Astrocyte (in vitro differentiated cells and primary cell): Measurements from ENCODE around the gene EHBP1. TPM values are rescaled to one million over a fixed set of nuclear protein-coding genes. Genes with fewer than 3 reads are reported as not detected.

Source experiments
- DNase-seq: peaks from one replicate; pipeline ENCODE4 v3.0.0-alpha.2; 2010; ENCODE audit warnings: low read depth
- FAIRE-seq: peaks from 2 replicates; lab custom pipeline; 2011; peaks lifted over from hg19 to GRCh38; lab: Jason Lieb, UNC
- H2AFZ ChIP-seq: 2 replicates; pipeline ENCODE4 v1.6.0; 2012; ENCODE audit warnings: low read depth, low read length, inconsistent platforms
- H3K27ac ChIP-seq: 2 replicates; pipeline ENCODE4 v1.5.1; 2011; ENCODE audit warnings: low read depth, low read length, inconsistent platforms
- H3K27me3 ChIP-seq: 2 replicates; pipeline ENCODE4 v1.6.0; 2011; ENCODE audit warnings: low read length, inconsistent platforms; ENCODE audit not compliant: insufficient read depth
- H3K36me3 ChIP-seq: 2 replicates; pipeline ENCODE4 v1.5.1; 2011; ENCODE audit warnings: low read length, inconsistent platforms; ENCODE audit not compliant: insufficient read depth
- H3K4me1 ChIP-seq: 2 replicates; pipeline ENCODE4 v1.5.1; 2011; ENCODE audit warnings: low read length, inconsistent platforms; ENCODE audit not compliant: insufficient read depth
- H3K4me2 ChIP-seq: 2 replicates; pipeline ENCODE4 v1.6.0; 2012; ENCODE audit warnings: low read length, inconsistent platforms
- H3K4me3 ChIP-seq: 2 replicates; pipeline ENCODE4 v1.5.1; 2011; ENCODE audit warnings: low read depth, mild to moderate bottlenecking, low read length, inconsistent platforms; ENCODE audit not compliant: insufficient read depth
- H3K79me2 ChIP-seq: 2 replicates; pipeline ENCODE4 v1.6.0; 2012; ENCODE audit warnings: mild to moderate bottlenecking, low read length, inconsistent platforms; ENCODE audit not compliant: insufficient read depth
- H3K9ac ChIP-seq: 2 replicates; pipeline ENCODE4 v1.6.0; 2012; ENCODE audit warnings: mild to moderate bottlenecking, low read length, inconsistent platforms
- H3K9me3 ChIP-seq: 2 replicates; pipeline ENCODE4 v1.5.1; 2012; ENCODE audit warnings: low read depth, mild to moderate bottlenecking, low read length, inconsistent platforms; ENCODE audit not compliant: insufficient read depth
- H4K20me1 ChIP-seq: 2 replicates; pipeline ENCODE4 v1.6.0; 2012; ENCODE audit warnings: low read length, inconsistent platforms; ENCODE audit not compliant: insufficient read depth
- H3K27ac Mint-ChIP-seq: one replicate; pipeline ENCODE4 v1.8.0; 2021; ENCODE audit warnings: mild to moderate bottlenecking, mixed read lengths; ENCODE audit not compliant: unreplicated experiment
- H3K27me3 Mint-ChIP-seq: one replicate; pipeline ENCODE4 v1.8.0; 2021; ENCODE audit warnings: low read depth, mixed read lengths; ENCODE audit not compliant: unreplicated experiment
- H3K36me3 Mint-ChIP-seq: one replicate; pipeline ENCODE4 v1.8.0; 2021; ENCODE audit warnings: low read depth, mixed read lengths; ENCODE audit not compliant: unreplicated experiment
- H3K4me1 Mint-ChIP-seq: one replicate; pipeline ENCODE4 v1.8.0; 2021; ENCODE audit warnings: low read depth, mixed read lengths; ENCODE audit not compliant: unreplicated experiment
- H3K4me3 Mint-ChIP-seq: one replicate; pipeline ENCODE4 v1.8.0; 2021; ENCODE audit warnings: mild to moderate bottlenecking, moderate library complexity, mixed read lengths; ENCODE audit not compliant: unreplicated experiment
- H3K9me3 Mint-ChIP-seq: one replicate; pipeline ENCODE4 v1.8.0; 2021; ENCODE audit warnings: mild to moderate bottlenecking, mixed read lengths; ENCODE audit not compliant: unreplicated experiment
- CTCF ChIP-seq: IDR thresholded peaks from 2 replicates; pipeline ENCODE4 v1.5.1; 2011; ENCODE audit warnings: low read depth, mild to moderate bottlenecking, inconsistent platforms, low read length, moderate library complexity; ENCODE audit not compliant: insufficient read depth
- EZH2 ChIP-seq: IDR thresholded peaks from 2 replicates; pipeline ENCODE4 v1.6.1; 2012; ENCODE audit warnings: mild to moderate bottlenecking, low read length, inconsistent platforms; ENCODE audit not compliant: insufficient read depth
- total RNA-seq: library from RNA; stranded (reverse); gene quantifications from 2 replicates; pipeline ENCODE4 v1.2.1, GENCODE V29; 2021

Gene EHBP1
- total RNA-seq, 1 donor from 2014 or later = 44.1 TPM

GRCh38 chr2:63053889-63054602 lies 348.5 kb downstream of the EHBP1 start:
- FAIRE-seq (no peak), DNase-seq (no peak)
- no peak overlapping the region for H3K27ac Mint-ChIP-seq
- H3K27me3 Mint-ChIP-seq = peaks cover 83% of the 10 kb centered on the region
- H3K4me1 ChIP-seq = peaks cover 9% of the 10 kb centered on the region
- H3K27me3 ChIP-seq = peaks cover 90% of the 10 kb centered on the region
- peak overlapping the region; percentile 61 for H3K9ac ChIP-seq
- peaks cover 60% of the 10 kb centered on the region for H4K20me1 ChIP-seq
- H3K36me3 Mint-ChIP-seq = no peaks in the 10 kb centered on the region
- peak overlapping the region; percentile 92 for H3K4me2 ChIP-seq
- H3K4me3 ChIP-seq = peak overlapping the region; percentile 23
- H2AFZ ChIP-seq = no peak overlapping the region
- TF ChIP-seq EZH2 = no peak
- TF ChIP-seq CTCF = peak; percentile 32
- no peaks in the 10 kb centered on the region for H3K36me3 ChIP-seq
- H3K27ac ChIP-seq = no peak overlapping the region
- no peaks in the 10 kb centered on the region for H3K4me1 Mint-ChIP-seq
- H3K79me2 ChIP-seq = peaks cover 60% of the 10 kb centered on the region
- no peaks in the 10 kb centered on the region for H3K9me3 ChIP-seq
- no peak overlapping the region for H3K4me3 Mint-ChIP-seq
- H3K9me3 Mint-ChIP-seq = peaks cover 32% of the 10 kb centered on the region

GRCh38 chr2:63054841-63055225 lies 349.3 kb downstream of the EHBP1 start:
- no peak overlapping the region for H3K4me3 ChIP-seq

More at GRCh38 chr2:63054841-63055225, 349.3 kb downstream of the EHBP1 start:
- Histone ChIP-seq H3K9me3 (no peaks in the 10 kb centered on the region), H3K9ac (peak overlapping the region; percentile 5), H4K20me1 (peaks cover 52% of the 10 kb centered on the region), H3K27ac (no peak overlapping the region), H3K79me2 (peaks cover 53% of the 10 kb centered on the region), H3K27me3 (peaks cover 88% of the 10 kb centered on the region), H3K4me2 (peak overlapping the region; percentile 92), H3K4me1 (peaks cover 6% of the 10 kb centered on the region), H2AFZ (peak overlapping the region; percentile 34), H3K36me3 (no peaks in the 10 kb centered on the region)
- H3K27ac Mint-ChIP-seq = no peak overlapping the region
- H3K9me3 Mint-ChIP-seq = peaks cover 30% of the 10 kb centered on the region
- H3K36me3 Mint-ChIP-seq = no peaks in the 10 kb centered on the region
- H3K4me3 Mint-ChIP-seq = no peak overlapping the region
- TF ChIP-seq EZH2 (no peak), CTCF (no peak)
- FAIRE-seq = no peak
- DNase-seq = no peak
- H3K27me3 Mint-ChIP-seq = peaks cover 75% of the 10 kb centered on the region
- no peaks in the 10 kb centered on the region for H3K4me1 Mint-ChIP-seq
